ENCODE data around the gene CPED1. TPM values are rescaled to one million over a fixed set of nuclear protein-coding genes. Genes with fewer than 3 reads are reported as not detected.

Gene CPED1
- total RNA-seq, 2 donors from 2014 or later = 5.3 to 7.3 TPM

DNA sequence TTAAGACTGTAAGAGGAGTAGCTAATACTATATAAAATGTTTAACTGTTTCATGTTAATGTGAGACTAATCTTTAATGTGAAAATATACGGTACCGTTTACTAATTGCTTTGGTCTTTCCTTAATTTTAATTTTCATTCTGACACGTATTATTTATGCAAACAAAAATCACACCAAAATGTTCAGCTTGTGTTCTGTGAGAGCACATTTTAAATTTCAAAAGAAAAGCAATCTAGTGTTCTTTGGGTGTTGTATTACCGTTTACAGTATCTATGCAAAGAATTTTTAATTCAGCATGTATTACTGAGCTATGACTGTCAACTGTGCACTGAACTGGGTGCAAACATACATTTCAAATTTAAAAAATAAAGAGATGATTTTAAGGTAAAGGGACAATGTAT, 342.5 kb downstream of the CPED1 start:
- Histone ChIP-seq H3K36me3 (replicated peaks in 1 of 2; ENCODE audit: insufficient read depth in 1 of 2, low read depth in 2 of 2) (no peaks in the 10 kb centered on the region), H3K4me3 (no peak overlapping the region), H3K9me3 (no peaks in the 10 kb centered on the region), H3K27me3 (peaks cover 0 to 19% of the 10 kb centered on the region in 2 donors), H3K4me1 (peaks cover 22% of the 10 kb centered on the region), H3K27ac (no peak overlapping the region)
- no peak for DNase-seq
- ATAC-seq = no peak
- 80 to 82% methylated on average over 4 of the region's 4 CpGs for WGBS, 2 donors
- no peak for TF ChIP-seq POLR2A (IDR thresholded peaks at IDR 0.05)
- TF ChIP-seq, protein P1, sequence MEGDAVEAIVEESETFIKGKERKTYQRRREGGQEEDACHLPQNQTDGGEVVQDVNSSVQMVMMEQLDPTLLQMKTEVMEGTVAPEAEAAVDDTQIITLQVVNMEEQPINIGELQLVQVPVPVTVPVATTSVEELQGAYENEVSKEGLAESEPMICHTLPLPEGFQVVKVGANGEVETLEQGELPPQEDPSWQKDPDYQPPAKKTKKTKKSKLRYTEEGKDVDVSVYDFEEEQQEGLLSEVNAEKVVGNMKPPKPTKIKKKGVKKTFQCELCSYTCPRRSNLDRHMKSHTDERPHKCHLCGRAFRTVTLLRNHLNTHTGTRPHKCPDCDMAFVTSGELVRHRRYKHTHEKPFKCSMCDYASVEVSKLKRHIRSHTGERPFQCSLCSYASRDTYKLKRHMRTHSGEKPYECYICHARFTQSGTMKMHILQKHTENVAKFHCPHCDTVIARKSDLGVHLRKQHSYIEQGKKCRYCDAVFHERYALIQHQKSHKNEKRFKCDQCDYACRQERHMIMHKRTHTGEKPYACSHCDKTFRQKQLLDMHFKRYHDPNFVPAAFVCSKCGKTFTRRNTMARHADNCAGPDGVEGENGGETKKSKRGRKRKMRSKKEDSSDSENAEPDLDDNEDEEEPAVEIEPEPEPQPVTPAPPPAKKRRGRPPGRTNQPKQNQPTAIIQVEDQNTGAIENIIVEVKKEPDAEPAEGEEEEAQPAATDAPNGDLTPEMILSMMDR (IDR thresholded peaks at IDR 0.05) = no peak
- intact Hi-C loops (cut with DNase I) = loop anchor here (10.0 kb wide), 1 partner anchor 216 kb away; no protein-coding TSS in a partner anchor

DNA sequence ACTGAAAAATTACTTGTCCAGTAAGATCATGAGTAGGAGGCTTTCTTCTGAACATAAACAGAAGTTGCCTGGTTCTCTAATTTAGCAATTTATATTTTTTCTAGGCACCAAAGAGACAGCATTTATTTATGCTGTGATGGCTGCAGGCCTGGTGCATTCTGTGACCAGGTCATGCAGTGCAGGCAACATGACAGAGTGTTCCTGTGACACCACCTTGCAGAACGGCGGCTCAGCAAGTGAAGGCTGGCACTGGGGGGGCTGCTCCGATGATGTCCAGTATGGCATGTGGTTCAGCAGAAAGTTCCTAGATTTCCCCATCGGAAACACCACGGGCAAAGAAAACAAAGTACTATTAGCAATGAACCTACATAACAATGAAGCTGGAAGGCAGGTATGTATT, 343.1 kb downstream of the CPED1 start:
- Histone ChIP-seq H3K27me3 (peaks cover 0 to 19% of the 10 kb centered on the region in 2 donors), H3K4me1 (peaks cover 22% of the 10 kb centered on the region), H3K36me3 (replicated peaks in 1 of 2; ENCODE audit: insufficient read depth in 1 of 2, low read depth in 2 of 2) (no peaks in the 10 kb centered on the region), H3K4me3 (no peak overlapping the region), H3K9me3 (no peaks in the 10 kb centered on the region), H3K27ac (no peak overlapping the region)
- 53 to 82% methylated on average over 5 of the region's 5 CpGs for WGBS, 2 donors
- intact Hi-C loops (cut with DNase I) = loop anchor here (10.0 kb wide), 1 partner anchor 217 kb away; no protein-coding TSS in a partner anchor
- TF ChIP-seq POLR2A (IDR thresholded peaks at IDR 0.05) = no peak
- TF ChIP-seq, protein P1 (IDR thresholded peaks at IDR 0.05) = no peak
- ATAC-seq = no peak
- DNase-seq = no peak

DNA sequence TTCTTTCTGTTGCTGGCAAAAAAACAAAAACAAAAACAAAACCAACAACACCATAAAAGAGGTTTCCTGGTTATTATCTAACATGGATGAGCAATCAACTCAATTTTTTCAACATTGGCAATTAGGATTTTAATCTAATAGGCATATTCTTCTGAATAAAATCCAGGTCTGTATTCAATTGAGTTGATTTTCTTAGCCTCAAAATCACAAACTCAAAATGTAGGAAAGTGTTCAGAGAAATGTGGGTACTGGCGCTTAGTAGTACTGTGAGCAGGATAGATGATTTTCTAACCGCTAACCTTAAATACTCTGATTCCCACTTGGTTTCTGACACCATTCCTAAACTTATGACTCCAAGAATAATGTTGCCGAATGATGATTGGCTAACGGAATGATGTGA, 345.9 kb downstream of the CPED1 start:
- TF ChIP-seq POLR2A (IDR thresholded peaks at IDR 0.05) = no peak
- H3K27me3 ChIP-seq = peaks cover 0 to 12% of the 10 kb centered on the region in 2 donors

DNA sequence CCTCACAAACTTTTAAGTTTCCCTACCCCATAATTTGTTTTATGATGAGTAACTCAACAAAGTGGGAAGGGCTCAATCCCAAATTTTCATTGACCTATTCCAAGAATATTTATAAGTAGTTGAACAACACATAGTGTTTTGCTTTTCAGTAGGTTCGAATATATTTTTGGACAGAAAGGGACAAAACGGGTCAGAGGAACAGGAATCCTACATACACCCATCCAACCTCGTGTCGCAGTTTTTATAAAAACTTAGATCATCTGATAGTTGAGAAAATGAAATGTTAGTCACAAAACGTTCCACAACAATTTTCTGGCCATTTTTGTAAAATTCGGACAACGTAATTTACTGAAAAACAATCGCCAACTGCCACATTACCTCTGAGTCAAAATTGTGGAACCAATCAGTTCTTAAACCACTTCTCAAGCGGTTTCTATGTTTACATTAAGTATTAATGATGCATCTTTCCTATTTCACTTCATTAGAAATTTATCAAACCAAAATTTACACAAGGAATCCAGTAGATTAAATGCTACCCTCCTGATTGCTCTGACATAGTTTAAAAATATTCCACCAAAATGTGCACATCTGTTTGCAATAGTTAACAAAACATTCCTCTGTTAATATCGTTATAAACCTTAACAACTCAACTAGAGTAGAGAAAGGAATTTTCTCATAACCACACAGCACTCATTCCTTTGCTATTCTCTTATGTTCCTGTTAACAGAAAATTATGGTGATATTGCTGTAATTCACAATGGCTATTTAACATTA, 346.6 kb downstream of the CPED1 start:
- WGBS, 2 donors = 71 to 79% methylated on average over 10 of the region's 10 CpGs
- peaks cover 0 to 5% of the 10 kb centered on the region in 2 donors for H3K27me3 ChIP-seq
- H3K27ac ChIP-seq = no peak overlapping the region
- no peak overlapping the region for H3K4me3 ChIP-seq
- H3K36me3 ChIP-seq (replicated peaks in 1 of 2; ENCODE audit: insufficient read depth in 1 of 2, low read depth in 2 of 2) = no peaks in the 10 kb centered on the region
- DNase-seq (no peak), ATAC-seq (no peak)
- TF ChIP-seq POLR2A (IDR thresholded peaks at IDR 0.05) = no peak
- TF ChIP-seq, protein P1 (IDR thresholded peaks at IDR 0.05) = no peak
- intact Hi-C loops (cut with DNase I) = loop anchor here (10.0 kb wide), 1 partner anchor 220 kb away; no protein-coding TSS in a partner anchor
- peaks cover 6% of the 10 kb centered on the region for H3K4me1 ChIP-seq
- no peaks in the 10 kb centered on the region for H3K9me3 ChIP-seq

More for the DNA sequence above, 345.9 kb downstream of the CPED1 start:
- no peaks in the 10 kb centered on the region for H3K9me3 ChIP-seq
- H3K4me3 ChIP-seq = no peak overlapping the region
- ATAC-seq (no peak), DNase-seq (no peak)
- H3K36me3 ChIP-seq (replicated peaks in 1 of 2; ENCODE audit: insufficient read depth in 1 of 2, low read depth in 2 of 2) = no peaks in the 10 kb centered on the region
- H3K4me1 ChIP-seq = peaks cover 13% of the 10 kb centered on the region
- 91 to 98% methylated on average over 4 of the region's 4 CpGs for WGBS, 2 donors
- H3K27ac ChIP-seq = no peak overlapping the region
- intact Hi-C loops (cut with DNase I) = loop anchor here (10.0 kb wide), 1 partner anchor 220 kb away; no protein-coding TSS in a partner anchor

DNA sequence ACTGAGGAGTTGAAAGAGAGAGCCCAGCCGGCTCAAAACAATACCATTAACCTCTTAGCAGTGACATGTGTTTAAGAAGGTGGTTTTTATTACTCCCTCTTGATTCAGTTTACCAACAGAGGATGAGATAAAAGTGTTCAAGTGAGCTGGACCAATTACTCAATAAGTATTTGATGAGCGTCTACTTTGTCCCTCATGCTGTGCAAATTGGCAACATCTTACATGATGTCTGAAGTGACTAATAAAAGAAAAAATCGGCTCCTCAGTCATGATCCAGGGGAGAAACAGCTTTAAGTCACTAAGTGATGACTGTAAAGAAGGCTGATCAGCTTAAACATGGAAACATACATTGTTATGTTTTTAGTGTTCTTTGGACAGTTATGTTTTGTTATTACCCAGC, 348.1 kb downstream of the CPED1 start:
- Histone ChIP-seq H3K9me3 (no peaks in the 10 kb centered on the region), H3K27me3 (no peaks in the 10 kb centered on the region), H3K4me3 (no peak overlapping the region), H3K27ac (no peak overlapping the region), H3K36me3 (replicated peaks in 1 of 2; ENCODE audit: insufficient read depth in 1 of 2, low read depth in 2 of 2) (no peaks in the 10 kb centered on the region), H3K4me1 (no peaks in the 10 kb centered on the region)
- intact Hi-C loops (cut with DNase I) = loop anchor here (10.0 kb wide), 1 partner anchor 222 kb away; no protein-coding TSS in a partner anchor
- TF ChIP-seq, protein P1 (IDR thresholded peaks at IDR 0.05) = no peak
- TF ChIP-seq POLR2A (IDR thresholded peaks at IDR 0.05) = no peak
- DNase-seq (no peak), ATAC-seq (no peak)
- 67 to 70% methylated on average over 3 of the region's 3 CpGs for WGBS, 2 donors

Measured in body of pancreas (tissue), 4 donors.